ENCODE data around the gene GINS2. TPM values are rescaled to one million over a fixed set of nuclear protein-coding genes. Genes with fewer than 3 reads are reported as not detected.

GINS2 gene
- total RNA-seq, 2 experiments from 2014 or later = 1.1 to 1.4 TPM

GRCh38 chr16:85657267-85657650 is 31.5 kb downstream of the GINS2 start:
- H3K9me3 ChIP-seq (ENCODE audit: control insufficient read depth in 1 of 2, insufficient read depth in 1 of 2, low read length in 2 of 2) = peaks cover 0 to 7% of the 10 kb centered on the region in 2 experiments
- H3K4me3 ChIP-seq (ENCODE audit: low read length) = no peak overlapping the region
- no peak for TF ChIP-seq CTCF (IDR thresholded peaks at IDR 0.05)
- intact Hi-C loops (cut with DNase I, micrococcal nuclease) = loop anchor here in 1 of 2 experiments (5.0 kb wide), 1 partner anchor 60 kb away; no protein-coding TSS in a partner anchor
- Mint-ChIP-seq H3K9me3 (no peaks in the 10 kb centered on the region), H3K27me3 (no peaks in the 10 kb centered on the region), H3K4me1 (ENCODE audit: low read depth) (no peaks in the 10 kb centered on the region), H3K4me3 (no peak overlapping the region), H3K36me3 (ENCODE audit: low read depth) (peaks cover 26% of the 10 kb centered on the region), H3K27ac (no peak overlapping the region)
- H3K4me1 ChIP-seq (ENCODE audit: insufficient read depth, low read length) = no peaks in the 10 kb centered on the region
- no peak for DNase-seq
- ATAC-seq (ENCODE audit: poor library complexity) = no peak
- ChIA-PET POLR2A (interaction anchor here (0.6 kb wide), 1 partner anchor 29 kb away, joined by 3 read pairs; no protein-coding TSS in a partner anchor), CTCF (no interaction called here)
- no peaks in the 10 kb centered on the region for H3K27me3 ChIP-seq (ENCODE audit: control insufficient read depth in 1 of 2, insufficient read depth in 2 of 2, low read length in 2 of 2)
- no peak overlapping the region for H3K27ac ChIP-seq (ENCODE audit: low read depth in 1 of 2, low read length in 2 of 2)
- H3K36me3 ChIP-seq (ENCODE audit: insufficient read depth, low read length) = peaks cover 55% of the 10 kb centered on the region

GRCh38 chr16:85656351-85657266 is 32.1 kb downstream of the GINS2 start:
- Mint-ChIP-seq H3K9me3 (no peaks in the 10 kb centered on the region), H3K4me3 (no peak overlapping the region), H3K27me3 (no peaks in the 10 kb centered on the region), H3K4me1 (ENCODE audit: low read depth) (no peaks in the 10 kb centered on the region), H3K27ac (no peak overlapping the region), H3K36me3 (ENCODE audit: low read depth) (peaks cover 26% of the 10 kb centered on the region)
- H3K27ac ChIP-seq (ENCODE audit: low read depth in 1 of 2, low read length in 2 of 2) = no peak overlapping the region
- no peak for TF ChIP-seq CTCF (IDR thresholded peaks at IDR 0.05)
- peaks cover 54% of the 10 kb centered on the region for H3K36me3 ChIP-seq (ENCODE audit: insufficient read depth, low read length)
- H3K4me1 ChIP-seq (ENCODE audit: insufficient read depth, low read length) = no peaks in the 10 kb centered on the region
- ATAC-seq (ENCODE audit: poor library complexity) = no peak
- no peak overlapping the region for H3K4me3 ChIP-seq (ENCODE audit: low read length)
- CTCF ChIA-PET = no interaction called here
- H3K27me3 ChIP-seq (ENCODE audit: control insufficient read depth in 1 of 2, insufficient read depth in 2 of 2, low read length in 2 of 2) = no peaks in the 10 kb centered on the region
- intact Hi-C loops (cut with DNase I, micrococcal nuclease) = loop anchor here in 1 of 2 experiments (5.0 kb wide), 1 partner anchor 61 kb away; no protein-coding TSS in a partner anchor
- no peak for DNase-seq
- peaks cover 0 to 11% of the 10 kb centered on the region in 2 experiments for H3K9me3 ChIP-seq (ENCODE audit: control insufficient read depth in 1 of 2, insufficient read depth in 1 of 2, low read length in 2 of 2)
- POLR2A ChIA-PET = no interaction called here

- intact Hi-C loops (cut with DNase I, micrococcal nuclease) = loop anchor here in 1 of 2 experiments (5.0 kb wide), 1 partner anchor 62 kb away; no protein-coding TSS in a partner anchor
- Mint-ChIP-seq H3K4me3 (no peak overlapping the region), H3K27ac (no peak overlapping the region), H3K9me3 (no peaks in the 10 kb centered on the region), H3K36me3 (ENCODE audit: low read depth) (peaks cover 26% of the 10 kb centered on the region), H3K27me3 (no peaks in the 10 kb centered on the region), H3K4me1 (ENCODE audit: low read depth) (no peaks in the 10 kb centered on the region)
- no peak overlapping the region for H3K27ac ChIP-seq (ENCODE audit: low read depth in 1 of 2, low read length in 2 of 2)
- no peak for TF ChIP-seq CTCF (IDR thresholded peaks at IDR 0.05)
- ATAC-seq (ENCODE audit: poor library complexity) = no peak
- H3K4me3 ChIP-seq (ENCODE audit: low read length) = no peak overlapping the region
- H3K27me3 ChIP-seq (ENCODE audit: control insufficient read depth in 1 of 2, insufficient read depth in 2 of 2, low read length in 2 of 2) = no peaks in the 10 kb centered on the region
- ChIA-PET POLR2A (no interaction called here), CTCF (no interaction called here)
- DNase-seq = no peak
- H3K4me1 ChIP-seq (ENCODE audit: insufficient read depth, low read length) = no peaks in the 10 kb centered on the region
- peaks cover 0 to 11% of the 10 kb centered on the region in 2 experiments for H3K9me3 ChIP-seq (ENCODE audit: control insufficient read depth in 1 of 2, insufficient read depth in 1 of 2, low read length in 2 of 2)
- peaks cover 47% of the 10 kb centered on the region for H3K36me3 ChIP-seq (ENCODE audit: insufficient read depth, low read length)
Observed at GRCh38 chr16:85655216-85656129, 33.3 kb downstream of the GINS2 start.

All from CD4-positive, alpha-beta T cell (primary cell).